ENCODE data around the gene CHD9.

The CHD9 gene

GRCh38 chr16:53356478-53357207, 301.9 kb downstream of the CHD9 start:
- no peak for DNase-seq (ENCODE audit: low read depth in 2 of 3, low spot score in 2 of 3)

- no peak for DNase-seq (ENCODE audit: low read depth in 2 of 3, low spot score in 2 of 3)
Measured at GRCh38 chr16:53357208-53357586, 302.4 kb downstream of the CHD9 start.

- DNase-seq (ENCODE audit: low read depth in 2 of 3, low spot score in 2 of 3), result no peak
Measured at GRCh38 chr16:53357955-53358354, 303.2 kb downstream of the CHD9 start.

GRCh38 chr16:53358884-53359283, 304.1 kb downstream of the CHD9 start:
- DNase-seq (ENCODE audit: low read depth in 2 of 3, low spot score in 2 of 3), result no peak

- DNase-seq (ENCODE audit: low read depth in 2 of 3, low spot score in 2 of 3), result no peak
Measured at GRCh38 chr16:53369921-53370320, 315.1 kb downstream of the CHD9 start.

GRCh38 chr16:53370827-53371226, 316.0 kb downstream of the CHD9 start:
- no peak for DNase-seq (ENCODE audit: low read depth in 2 of 3, low spot score in 2 of 3)

GRCh38 chr16:53372992-53373871, 318.4 kb downstream of the CHD9 start:
- DNase-seq (ENCODE audit: low read depth in 2 of 3, low spot score in 2 of 3), result peak; percentile 19 to 47 (median 37)

- no peak for DNase-seq (ENCODE audit: low read depth in 2 of 3, low spot score in 2 of 3)
Measured at GRCh38 chr16:53374800-53375199, 320.0 kb downstream of the CHD9 start.

- DNase-seq (ENCODE audit: low read depth in 2 of 3, low spot score in 2 of 3), result no peak
Measured at GRCh38 chr16:53378138-53378537, 323.3 kb downstream of the CHD9 start.

Measured in activated CD8-positive, alpha-beta memory T cell treated with anti-CD3 and anti-CD28 coated beads for 48 hours (primary cell).